HepG2 (cell line): ENCODE results near the gene ARHGEF4. TPM values are rescaled to one million over a fixed set of nuclear protein-coding genes. Genes with fewer than 3 reads are reported as not detected.

Source experiments
- ARNTL ChIP-seq: sonication (generic); formaldehyde crosslinking; IDR thresholded peaks from 2 replicates; pipeline ENCODE4 v1.4.0; 2020; ENCODE audit warnings: mild to moderate bottlenecking, missing genetic modification reagents
- ESRRA ChIP-seq: sonication (generic); formaldehyde crosslinking; IDR thresholded peaks from 2 replicates; pipeline ENCODE4 v1.5.1; 2020; ENCODE audit warnings: mild to moderate bottlenecking, low read depth, missing genetic modification reagents
- NR1H2 ChIP-seq: sonication (generic); formaldehyde crosslinking; IDR thresholded peaks from 2 replicates; pipeline ENCODE4 v1.8.1; 2022; ENCODE audit warnings: low read depth, missing genetic modification reagents, borderline replicate concordance
- POLR2AphosphoS5 ChIP-seq: IDR thresholded peaks from 2 replicates; pipeline ENCODE4 v1.6.1; 2012; ENCODE audit warnings: low read depth, low read length
- PPARG ChIP-seq: conservative IDR thresholded peaks from 2 replicates; pipeline ENCODE4 v1.6.1; 2016; ENCODE audit warnings: missing biosample characterization, missing genetic modification reagents
- STAT5B ChIP-seq: sonication (generic); formaldehyde crosslinking; IDR thresholded peaks from 2 replicates; pipeline ENCODE4 v1.4.0; 2020; ENCODE audit warnings: missing genetic modification reagents
- TBL1XR1 ChIP-seq: fragments of 150-350 bp; IDR thresholded peaks from 2 replicates; pipeline ENCODE4 v1.6.1; 2014; ENCODE audit warnings: borderline replicate concordance, low read length; ENCODE audit not compliant: partially characterized antibody
- XRCC5 ChIP-seq: fragments of 200-400 bp; formaldehyde crosslinking; optimal IDR thresholded peaks from 2 replicates; pipeline ENCODE3; 2017; ENCODE audit warnings: mild to moderate bottlenecking, low read length
- YEATS2 ChIP-seq: sonication (generic); formaldehyde crosslinking; IDR thresholded peaks from 2 replicates; pipeline ENCODE4 v1.4.0; 2020; ENCODE audit warnings: missing genetic modification reagents, borderline replicate concordance
- ZBTB8A ChIP-seq: sonication (generic); formaldehyde crosslinking; IDR thresholded peaks from 2 replicates; pipeline ENCODE4 v1.4.0; 2020; ENCODE audit warnings: mild to moderate bottlenecking, low read depth, missing genetic modification reagents, borderline replicate concordance
- ZIK1 ChIP-seq: sonication (generic); formaldehyde crosslinking; IDR thresholded peaks from 2 replicates; pipeline ENCODE4 v1.5.0; 2020; ENCODE audit warnings: mild to moderate bottlenecking, low read depth, missing genetic modification reagents, borderline replicate concordance
- ZNF205 ChIP-seq: IDR thresholded peaks from 2 replicates; pipeline ENCODE4 v1.6.1; 2018; ENCODE audit warnings: missing biosample characterization, missing genetic modification reagents
- ZNF460 ChIP-seq: sonication (generic); formaldehyde crosslinking; IDR thresholded peaks from 2 replicates; pipeline ENCODE4 v1.5.1; 2020; ENCODE audit warnings: missing genetic modification reagents, mild to moderate bottlenecking, borderline replicate concordance
- ZNF468 ChIP-seq: sonication (generic); formaldehyde crosslinking; IDR thresholded peaks from 2 replicates; pipeline ENCODE4 v1.8.0; 2022; ENCODE audit warnings: mild to moderate bottlenecking, moderate library complexity, missing genetic modification reagents
- ZNF746 ChIP-seq: sonication (generic); formaldehyde crosslinking; IDR thresholded peaks from 2 replicates; pipeline ENCODE4 v1.8.0; 2022; ENCODE audit warnings: mild to moderate bottlenecking, missing genetic modification reagents
- ZNF891 ChIP-seq: sonication (generic); formaldehyde crosslinking; IDR thresholded peaks from 2 replicates; pipeline ENCODE4 v1.5.0; 2020; ENCODE audit warnings: mild to moderate bottlenecking, missing genetic modification reagents
- polyA plus RNA-seq, 8 experiments: library from polyadenylated mRNA; depleted of rRNA in 3 of 8; stranded (reverse) in 7 of 8; unstranded in 1 of 8; fragments of >200 nt; fragmentation: Illumina TruSeq in 4 of 8; extraction: Trizol in 4 of 8; gene quantifications; 2 replicates each; pipeline versions ENCODE4 v1.2.1 to v1.2.3, GENCODE V29; 2011 to 2016; ENCODE audit warnings: low read depth in 4 of 8, missing spikeins in 1 of 8, mixed read lengths in 1 of 8; ENCODE audit not compliant: insufficient read depth in 1 of 8
- total RNA-seq, 5 experiments: library from RNA; depleted of rRNA; stranded (reverse); fragments of >200 nt; fragmentation: Illumina TruSeq; extraction: Trizol; gene quantifications; 2 replicates each; pipeline ENCODE4 v1.2.3, GENCODE V29; 2016; ENCODE audit warnings: low read depth in 1 of 5
- TF ChIP-seq, protein P1 (sequence below): sonication (generic); formaldehyde crosslinking; IDR thresholded peaks from 2 replicates; pipeline ENCODE4 v1.8.0; 2022; ENCODE audit warnings: low read depth, missing genetic modification reagents
- TF ChIP-seq, protein P2 (sequence below): sonication (generic); formaldehyde crosslinking; IDR thresholded peaks from 2 replicates; pipeline ENCODE4 v1.5.0; 2020; ENCODE audit warnings: mild to moderate bottlenecking, missing genetic modification reagents, moderate library complexity
- TF ChIP-seq, protein P3 (sequence below): IDR thresholded peaks from 2 replicates; pipeline ENCODE4 v1.6.1; 2016
- TF ChIP-seq, protein P4 (sequence below): sonication (generic); formaldehyde crosslinking; IDR thresholded peaks from 2 replicates; pipeline ENCODE4 v1.4.0; 2020; ENCODE audit warnings: mild to moderate bottlenecking, missing genetic modification reagents
- TF ChIP-seq, protein P5 (sequence below): sonication (generic); formaldehyde crosslinking; conservative IDR thresholded peaks from 2 replicates; pipeline ENCODE4 v1.4.0; 2020; ENCODE audit warnings: missing genetic modification reagents
- TF ChIP-seq, protein P6 (sequence below): sonication (generic); formaldehyde crosslinking; IDR thresholded peaks from 2 replicates; pipeline ENCODE4 v1.4.0; 2020; ENCODE audit warnings: low read depth, mild to moderate bottlenecking, missing genetic modification reagents

The ARHGEF4 gene
- total and polyA plus RNA-seq, 2 of the 13 experiments (the other 11 are each of a cell fraction or from before 2014, with no cell fraction given) = 0.11 to 0.13 TPM

DNA sequence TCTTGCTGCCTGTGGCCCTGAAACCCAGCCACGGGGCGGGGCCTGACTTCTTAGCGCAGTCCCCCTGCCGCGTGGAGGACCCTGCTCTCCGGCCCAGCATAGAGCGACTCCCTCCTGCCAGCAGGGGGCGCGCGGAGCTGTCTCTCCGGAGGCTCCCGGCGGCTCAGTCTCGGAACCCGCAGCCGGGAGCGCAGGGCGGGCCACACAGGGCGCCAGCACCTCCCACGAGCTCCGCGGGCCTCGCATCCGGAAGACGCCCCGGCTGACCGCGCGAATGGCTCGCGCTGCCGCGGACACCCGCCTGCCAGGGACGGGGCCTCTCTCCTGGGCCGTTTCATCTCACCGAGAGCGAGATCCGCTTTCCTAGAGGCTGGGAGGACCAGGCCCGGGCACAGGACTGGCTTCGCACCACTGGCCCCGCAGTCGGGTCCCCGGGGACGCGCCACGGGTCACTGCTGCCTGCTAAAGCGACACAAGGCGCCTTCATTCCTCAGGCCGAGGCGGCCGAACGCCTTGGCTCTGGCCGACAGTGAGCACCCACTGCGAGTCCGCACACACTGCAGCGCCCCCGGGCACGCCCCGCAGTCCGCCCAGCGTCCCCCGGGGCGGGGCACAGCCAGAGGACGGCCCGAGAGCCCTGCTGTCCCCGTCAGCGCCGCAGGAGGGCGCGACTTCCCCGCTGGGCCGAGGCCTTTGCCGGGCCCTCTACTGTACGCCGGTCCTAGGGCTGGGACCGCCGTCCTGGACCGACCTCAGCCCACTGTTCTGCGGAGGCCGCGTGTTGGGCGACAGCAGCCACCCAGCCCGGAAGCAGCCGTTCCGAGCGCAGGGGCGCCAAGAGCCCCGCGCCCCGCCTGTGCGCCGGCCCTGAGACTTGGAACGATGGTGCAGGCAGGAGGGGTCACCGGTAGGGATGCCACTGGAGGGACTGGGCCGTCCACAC is 39.0 kb upstream of the ARHGEF4 start (continued):
- TF ChIP-seq ZNF746 (CRISPR knock-in tag) = no peak
- TF ChIP-seq YEATS2 (CRISPR knock-in tag) = 0 out of 2 replicates have a peak, but pooled peaks have one; percentile 55
- peak; percentile 17; the same call in 1 of the 2 replicates for TF ChIP-seq ARNTL (CRISPR knock-in tag)
- TF ChIP-seq ZNF205 (CRISPR knock-in tag) = no peak; the same call in 1 of the 2 replicates
- no peak for TF ChIP-seq NR1H2 (CRISPR knock-in tag)
- peak; percentile 53; the same call in 1 of the 2 replicates for TF ChIP-seq ESRRA (CRISPR knock-in tag)
- no peak; the same call in 1 of the 2 replicates for TF ChIP-seq ZNF891
- TF ChIP-seq, protein P1, sequence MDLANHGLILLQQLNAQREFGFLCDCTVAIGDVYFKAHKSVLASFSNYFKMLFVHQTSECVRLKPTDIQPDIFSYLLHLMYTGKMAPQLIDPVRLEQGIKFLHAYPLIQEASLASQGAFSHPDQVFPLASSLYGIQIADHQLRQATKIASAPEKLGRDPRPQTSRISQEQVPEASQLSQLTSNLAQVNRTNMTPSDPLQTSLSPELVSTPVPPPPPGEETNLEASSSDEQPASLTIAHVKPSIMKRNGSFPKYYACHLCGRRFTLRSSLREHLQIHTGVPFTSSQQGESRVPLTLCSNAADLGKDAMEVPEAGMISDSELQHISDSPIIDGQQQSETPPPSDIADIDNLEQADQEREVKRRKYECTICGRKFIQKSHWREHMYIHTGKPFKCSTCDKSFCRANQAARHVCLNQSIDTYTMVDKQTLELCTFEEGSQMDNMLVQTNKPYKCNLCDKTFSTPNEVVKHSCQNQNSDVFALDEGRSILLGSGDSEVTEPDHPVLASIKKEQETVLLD (CRISPR knock-in tag) = no peak
- TF ChIP-seq ZNF468 (CRISPR knock-in tag) = 0 out of 2 replicates have a peak, but pooled peaks have one; percentile 20
- TF ChIP-seq ZIK1 (CRISPR knock-in tag) = peak; percentile 84; the same call in 1 of the 2 replicates
- TF ChIP-seq, protein P2, sequence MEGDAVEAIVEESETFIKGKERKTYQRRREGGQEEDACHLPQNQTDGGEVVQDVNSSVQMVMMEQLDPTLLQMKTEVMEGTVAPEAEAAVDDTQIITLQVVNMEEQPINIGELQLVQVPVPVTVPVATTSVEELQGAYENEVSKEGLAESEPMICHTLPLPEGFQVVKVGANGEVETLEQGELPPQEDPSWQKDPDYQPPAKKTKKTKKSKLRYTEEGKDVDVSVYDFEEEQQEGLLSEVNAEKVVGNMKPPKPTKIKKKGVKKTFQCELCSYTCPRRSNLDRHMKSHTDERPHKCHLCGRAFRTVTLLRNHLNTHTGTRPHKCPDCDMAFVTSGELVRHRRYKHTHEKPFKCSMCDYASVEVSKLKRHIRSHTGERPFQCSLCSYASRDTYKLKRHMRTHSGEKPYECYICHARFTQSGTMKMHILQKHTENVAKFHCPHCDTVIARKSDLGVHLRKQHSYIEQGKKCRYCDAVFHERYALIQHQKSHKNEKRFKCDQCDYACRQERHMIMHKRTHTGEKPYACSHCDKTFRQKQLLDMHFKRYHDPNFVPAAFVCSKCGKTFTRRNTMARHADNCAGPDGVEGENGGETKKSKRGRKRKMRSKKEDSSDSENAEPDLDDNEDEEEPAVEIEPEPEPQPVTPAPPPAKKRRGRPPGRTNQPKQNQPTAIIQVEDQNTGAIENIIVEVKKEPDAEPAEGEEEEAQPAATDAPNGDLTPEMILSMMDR = peak; percentile 94
- no peak for TF ChIP-seq ZNF460 (CRISPR knock-in tag)
- TF ChIP-seq XRCC5 = no peak
- TF ChIP-seq TBL1XR1 = no peak
- TF ChIP-seq, protein P3, sequence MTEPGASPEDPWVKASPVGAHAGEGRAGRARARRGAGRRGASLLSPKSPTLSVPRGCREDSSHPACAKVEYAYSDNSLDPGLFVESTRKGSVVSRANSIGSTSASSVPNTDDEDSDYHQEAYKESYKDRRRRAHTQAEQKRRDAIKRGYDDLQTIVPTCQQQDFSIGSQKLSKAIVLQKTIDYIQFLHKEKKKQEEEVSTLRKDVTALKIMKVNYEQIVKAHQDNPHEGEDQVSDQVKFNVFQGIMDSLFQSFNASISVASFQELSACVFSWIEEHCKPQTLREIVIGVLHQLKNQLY (CRISPR knock-in tag) = no peak
- TF ChIP-seq ZBTB8A (CRISPR knock-in tag) = no peak
- TF ChIP-seq, protein P4, sequence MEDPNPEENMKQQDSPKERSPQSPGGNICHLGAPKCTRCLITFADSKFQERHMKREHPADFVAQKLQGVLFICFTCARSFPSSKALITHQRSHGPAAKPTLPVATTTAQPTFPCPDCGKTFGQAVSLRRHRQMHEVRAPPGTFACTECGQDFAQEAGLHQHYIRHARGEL (CRISPR knock-in tag) = no peak
- TF ChIP-seq POLR2AphosphoS5 = no peak
- TF ChIP-seq, protein P5, sequence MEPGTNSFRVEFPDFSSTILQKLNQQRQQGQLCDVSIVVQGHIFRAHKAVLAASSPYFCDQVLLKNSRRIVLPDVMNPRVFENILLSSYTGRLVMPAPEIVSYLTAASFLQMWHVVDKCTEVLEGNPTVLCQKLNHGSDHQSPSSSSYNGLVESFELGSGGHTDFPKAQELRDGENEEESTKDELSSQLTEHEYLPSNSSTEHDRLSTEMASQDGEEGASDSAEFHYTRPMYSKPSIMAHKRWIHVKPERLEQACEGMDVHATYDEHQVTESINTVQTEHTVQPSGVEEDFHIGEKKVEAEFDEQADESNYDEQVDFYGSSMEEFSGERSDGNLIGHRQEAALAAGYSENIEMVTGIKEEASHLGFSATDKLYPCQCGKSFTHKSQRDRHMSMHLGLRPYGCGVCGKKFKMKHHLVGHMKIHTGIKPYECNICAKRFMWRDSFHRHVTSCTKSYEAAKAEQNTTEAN (CRISPR knock-in tag) = no peak
- TF ChIP-seq PPARG (CRISPR knock-in tag) = no peak
- no peak for TF ChIP-seq STAT5B (CRISPR knock-in tag)
- TF ChIP-seq, protein P6, sequence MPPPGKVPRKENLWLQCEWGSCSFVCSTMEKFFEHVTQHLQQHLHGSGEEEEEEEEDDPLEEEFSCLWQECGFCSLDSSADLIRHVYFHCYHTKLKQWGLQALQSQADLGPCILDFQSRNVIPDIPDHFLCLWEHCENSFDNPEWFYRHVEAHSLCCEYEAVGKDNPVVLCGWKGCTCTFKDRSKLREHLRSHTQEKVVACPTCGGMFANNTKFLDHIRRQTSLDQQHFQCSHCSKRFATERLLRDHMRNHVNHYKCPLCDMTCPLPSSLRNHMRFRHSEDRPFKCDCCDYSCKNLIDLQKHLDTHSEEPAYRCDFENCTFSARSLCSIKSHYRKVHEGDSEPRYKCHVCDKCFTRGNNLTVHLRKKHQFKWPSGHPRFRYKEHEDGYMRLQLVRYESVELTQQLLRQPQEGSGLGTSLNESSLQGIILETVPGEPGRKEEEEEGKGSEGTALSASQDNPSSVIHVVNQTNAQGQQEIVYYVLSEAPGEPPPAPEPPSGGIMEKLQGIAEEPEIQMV (CRISPR knock-in tag) = peak; percentile 53; the same call in 1 of the 2 replicates
